SU-DHL-6 (cell line): ENCODE measurements around the gene FAM111A.
"Not testable (repeated sequence)": the region's sequence is repeated elsewhere in the genome, so short reads cannot be mapped to it uniquely, and the experiment has no call there.

Experiments used
- H2AFZ ChIP-seq: fragments of 200-600 bp; sonication (generic); 2 replicates; pipeline ENCODE4 v1.6.1; 2014; ENCODE audit warnings: low read depth, mild to moderate bottlenecking, moderate library complexity, mixed read lengths, antibody characterized with exemption, low read length; ENCODE audit not compliant: severe bottlenecking
- H3F3A ChIP-seq: fragments of 200-600 bp; shearing (Covaris generic); 2 replicates; pipeline ENCODE4 v1.6.0; 2016; ENCODE audit warnings: antibody characterized with exemption, mild to moderate bottlenecking; ENCODE audit not compliant: insufficient read depth
- H3K27ac ChIP-seq: fragments of 200-600 bp; sonication (generic); 2 replicates; pipeline ENCODE4 v1.5.1; 2016; ENCODE audit warnings: low read depth, mild to moderate bottlenecking, low read length, moderate library complexity, mixed read lengths
- H3K27me3 ChIP-seq: fragments of 200-600 bp; sonication (generic), shearing (Covaris generic); 2 replicates; pipeline ENCODE4 v1.6.0; 2014; ENCODE audit warnings: mild to moderate bottlenecking, low read length
- H3K36me3 ChIP-seq: fragments of 200-600 bp; sonication (generic); 2 replicates; pipeline ENCODE4 v1.6.1; 2014; ENCODE audit warnings: mild to moderate bottlenecking, low read length, mixed read lengths
- H3K4me2 ChIP-seq: fragments of 300-600, 200-600 bp; shearing (Covaris generic), sonication (generic); 2 replicates; pipeline ENCODE4 v1.6.0; 2014; ENCODE audit warnings: low read length, low read depth, mild to moderate bottlenecking; ENCODE audit not compliant: poor library complexity, severe bottlenecking
- H3K4me3 ChIP-seq: fragments of 200-600 bp; sonication (generic); 2 replicates; pipeline ENCODE4 v1.5.1; 2014; ENCODE audit warnings: antibody characterized with exemption, low read length, mild to moderate bottlenecking, mixed read lengths; ENCODE audit not compliant: insufficient read depth, poor library complexity, severe bottlenecking
- H3K79me2 ChIP-seq: fragments of 200-600 bp; sonication (generic); 2 replicates; pipeline ENCODE4 v1.6.1; 2014; ENCODE audit warnings: mild to moderate bottlenecking, low read length, moderate library complexity; ENCODE audit not compliant: insufficient read depth
- H3K9ac ChIP-seq: fragments of 200-600 bp; sonication (generic); 2 replicates; pipeline ENCODE4 v1.7.0; 2014; ENCODE audit warnings: mild to moderate bottlenecking, low read length
- H3K9me2 ChIP-seq: fragments of 200-600 bp; sonication (generic); replicated peaks from 2 replicates; pipeline ENCODE4 v1.6.1; 2014; ENCODE audit warnings: low read length; ENCODE audit not compliant: insufficient read depth
- H3K9me3 ChIP-seq: fragments of 200-600 bp; sonication (generic); 2 replicates; pipeline ENCODE4 v1.6.1; 2014; ENCODE audit warnings: low read length, mixed read lengths; ENCODE audit not compliant: insufficient read depth
- H4K20me1 ChIP-seq: fragments of 200-600 bp; sonication (generic); 2 replicates; pipeline ENCODE4 v1.6.1; 2014; ENCODE audit warnings: low read depth, mild to moderate bottlenecking, antibody characterized with exemption, low read length, moderate library complexity, mixed read lengths
- EZH2phosphoT487 ChIP-seq: fragments of 200-600 bp; sonication (generic), shearing (Covaris generic); conservative IDR thresholded peaks from 2 replicates; pipeline ENCODE4 v1.6.1; 2018; ENCODE audit warnings: mild to moderate bottlenecking, antibody characterized with exemption, low read length, moderate library complexity, mixed read lengths
- TF ChIP-seq, protein P1 (sequence below): fragments of 200-600 bp; sonication (generic); IDR thresholded peaks from one replicate; pipeline ENCODE4 v1.5.1; 2017; ENCODE audit warnings: antibody characterized with exemption, mild to moderate bottlenecking, low read length, moderate library complexity; ENCODE audit not compliant: insufficient read depth, poor library complexity, severe bottlenecking

FAM111A gene

GRCh38 chr11:59106363-59107336, 36.0 kb upstream of the FAM111A start, which contains the start of gene FAM111B:
Gene FAM111B (plus strand): TSS chr11:59107237. CDS start chr11:59109626, 2,389 bp downstream.
- Histone ChIP-seq H3K4me2 (peak within 1 kb of the TSS; percentile 92), H3K79me2 (peaks cover 66% of the 10 kb centered on the region), H3K27me3 (no peaks in the 10 kb centered on the region), H3K9ac (peak within 1 kb of the TSS; percentile 89), H3K9me2 (no peaks in the 10 kb centered on the region), H3K4me3 (peak within 1 kb of the TSS; percentile 81), H3K27ac (peak within 1 kb of the TSS; percentile 86), H3F3A (peaks cover 33% of the 10 kb centered on the region), H2AFZ (no peak within 1 kb of the TSS), H3K9me3 (peaks cover 18% of the 10 kb centered on the region; the same call in 1 of the 2 replicates), H4K20me1 (no peaks in the 10 kb centered on the region; the same call in 1 of the 2 replicates), H3K36me3 (peaks cover 37% of the 10 kb centered on the region)
- TF ChIP-seq EZH2phosphoT487: no peak
- TF ChIP-seq, protein P1, sequence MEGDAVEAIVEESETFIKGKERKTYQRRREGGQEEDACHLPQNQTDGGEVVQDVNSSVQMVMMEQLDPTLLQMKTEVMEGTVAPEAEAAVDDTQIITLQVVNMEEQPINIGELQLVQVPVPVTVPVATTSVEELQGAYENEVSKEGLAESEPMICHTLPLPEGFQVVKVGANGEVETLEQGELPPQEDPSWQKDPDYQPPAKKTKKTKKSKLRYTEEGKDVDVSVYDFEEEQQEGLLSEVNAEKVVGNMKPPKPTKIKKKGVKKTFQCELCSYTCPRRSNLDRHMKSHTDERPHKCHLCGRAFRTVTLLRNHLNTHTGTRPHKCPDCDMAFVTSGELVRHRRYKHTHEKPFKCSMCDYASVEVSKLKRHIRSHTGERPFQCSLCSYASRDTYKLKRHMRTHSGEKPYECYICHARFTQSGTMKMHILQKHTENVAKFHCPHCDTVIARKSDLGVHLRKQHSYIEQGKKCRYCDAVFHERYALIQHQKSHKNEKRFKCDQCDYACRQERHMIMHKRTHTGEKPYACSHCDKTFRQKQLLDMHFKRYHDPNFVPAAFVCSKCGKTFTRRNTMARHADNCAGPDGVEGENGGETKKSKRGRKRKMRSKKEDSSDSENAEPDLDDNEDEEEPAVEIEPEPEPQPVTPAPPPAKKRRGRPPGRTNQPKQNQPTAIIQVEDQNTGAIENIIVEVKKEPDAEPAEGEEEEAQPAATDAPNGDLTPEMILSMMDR: no peak

DNA sequence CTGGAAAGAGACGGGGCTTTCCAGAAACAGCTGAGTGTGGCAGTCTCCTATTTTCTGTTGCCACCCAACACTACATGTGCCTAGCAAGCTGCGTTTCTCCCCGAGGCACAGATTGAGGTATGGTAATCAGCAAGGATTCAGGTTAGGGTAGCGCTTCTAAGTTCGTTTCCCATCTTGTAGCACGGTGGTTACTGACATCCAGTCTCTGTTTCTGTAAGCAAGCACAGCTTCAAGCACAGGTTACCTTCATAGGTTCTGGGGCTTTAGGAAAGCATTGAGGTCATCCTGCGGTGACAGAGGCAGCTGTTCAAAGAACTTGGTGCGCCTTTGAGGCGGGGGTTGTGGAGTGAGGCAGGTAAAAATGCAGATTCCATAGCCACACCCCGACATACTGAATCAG, 34.9 kb upstream of the FAM111A start:
- not testable (repeated sequence) for H4K20me1 ChIP-seq, H2AFZ ChIP-seq, H3K9me2 ChIP-seq, H3K27me3 ChIP-seq
- peaks cover 24% of the 10 kb centered on the region; the same call in 1 of the 2 replicates for H3K9me3 ChIP-seq
- peaks cover 28% of the 10 kb centered on the region for H3F3A ChIP-seq
- peak overlapping the region; percentile 86 for H3K27ac ChIP-seq
- H3K4me2 ChIP-seq: peak overlapping the region; percentile 92
- peaks cover 71% of the 10 kb centered on the region for H3K79me2 ChIP-seq
- peaks cover 47% of the 10 kb centered on the region for H3K36me3 ChIP-seq
- H3K4me3 ChIP-seq: peak overlapping the region; percentile 81
- peak overlapping the region; percentile 89 for H3K9ac ChIP-seq

DNA sequence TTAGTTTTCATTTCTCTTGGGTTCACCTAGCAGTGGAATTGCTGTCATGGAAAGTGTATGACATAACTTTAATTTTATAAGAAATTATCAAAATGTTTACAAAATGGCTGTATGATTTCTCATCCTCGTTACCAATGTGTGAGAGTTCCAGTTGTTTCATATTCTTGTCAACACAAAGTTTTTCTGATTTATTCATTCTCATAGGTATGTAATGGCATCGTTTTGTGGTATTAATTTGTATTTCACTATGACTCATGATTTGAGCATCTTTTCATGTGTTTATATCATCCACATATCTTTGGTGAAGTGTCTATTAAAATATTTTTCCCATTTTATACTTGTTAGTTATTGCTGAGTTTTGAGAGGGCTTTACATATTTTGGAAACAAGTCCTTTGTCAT, 30.2 kb upstream of the FAM111A start:
- TF ChIP-seq, protein P1: no peak
- no peak for TF ChIP-seq EZH2phosphoT487

More for the DNA sequence above, 30.2 kb upstream of the FAM111A start:
- no peak overlapping the region for H3K27ac ChIP-seq
- no peak overlapping the region for H3K9ac ChIP-seq
- no peaks in the 10 kb centered on the region for H3K9me2 ChIP-seq
- H4K20me1 ChIP-seq: no peaks in the 10 kb centered on the region; the same call in 1 of the 2 replicates
- peaks cover 94% of the 10 kb centered on the region for H3K36me3 ChIP-seq
- no peaks in the 10 kb centered on the region for H3K27me3 ChIP-seq
- H3K9me3 ChIP-seq: peaks cover 32% of the 10 kb centered on the region; the same call in 1 of the 2 replicates
- peaks cover 77% of the 10 kb centered on the region for H3K79me2 ChIP-seq
- no peak overlapping the region for H3K4me3 ChIP-seq
- H2AFZ ChIP-seq: no peak overlapping the region
- H3K4me2 ChIP-seq: peak overlapping the region; percentile 92
- peaks cover 25% of the 10 kb centered on the region; the same call in 1 of the 2 replicates for H3F3A ChIP-seq
